GM21381 (cell line): Measurements from ENCODE around the gene KIF26A.
"Not testable (repeated sequence)": the region's sequence is repeated elsewhere in the genome, so short reads cannot be mapped to it uniquely, and the experiment has no call there.

ENCODE experiments used
- ATAC-seq: cut with Tn5 transposase; IDR thresholded peaks from one replicate; pipeline ENCODE4 v1.9.1; 2021; ENCODE audit warnings: mild to moderate bottlenecking, moderate library complexity; ENCODE audit not compliant: unreplicated experiment

Gene KIF26A

GRCh38 chr14:104142946-104143470 is 4.6 kb downstream of the KIF26A start:
- no peak for ATAC-seq

DNA sequence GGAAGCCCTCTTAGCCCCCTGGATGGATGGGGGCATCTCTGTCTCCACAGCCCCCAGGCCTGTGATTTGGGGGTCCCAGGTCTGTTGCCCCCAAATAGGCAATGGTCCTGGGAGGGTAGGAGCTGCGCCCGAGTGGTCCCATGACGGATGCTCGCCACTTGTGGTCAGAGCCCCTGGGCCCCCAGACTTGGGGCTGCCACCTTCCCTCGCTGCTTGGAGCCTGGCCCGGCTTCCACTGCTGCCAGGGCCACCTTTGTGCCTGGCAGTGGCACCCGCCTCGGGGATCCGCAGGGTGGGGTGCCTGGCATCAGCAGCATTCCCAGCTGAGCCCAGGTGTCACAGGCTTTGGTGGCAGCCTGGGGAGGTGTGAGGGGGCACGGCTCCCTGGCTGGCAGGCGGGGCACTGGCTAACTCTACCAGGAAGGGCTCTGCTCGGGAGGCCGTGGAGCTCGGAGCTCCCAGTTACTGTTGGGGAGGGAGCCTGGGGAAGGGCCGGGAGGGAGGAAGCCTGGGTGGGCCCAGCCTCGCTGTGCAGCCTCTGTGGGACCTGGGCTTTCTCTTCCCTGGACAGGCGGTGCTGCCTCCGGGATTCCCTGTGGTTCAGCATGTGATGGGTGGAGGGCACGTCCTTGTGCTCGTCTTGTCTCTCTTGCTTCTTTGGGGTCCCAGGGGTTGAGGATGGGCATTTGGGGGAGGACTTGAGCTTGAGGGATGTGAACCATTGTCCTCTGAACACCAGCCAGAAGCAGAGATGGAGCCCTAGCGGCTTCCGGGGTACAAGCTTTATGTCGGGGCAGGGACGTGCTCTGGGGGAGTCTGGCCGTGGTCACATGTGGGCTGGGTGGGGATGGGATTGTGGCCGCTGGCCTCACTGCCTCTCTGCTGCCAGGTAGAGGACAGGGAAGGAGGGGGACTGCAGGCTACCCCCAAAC is 5.4 kb downstream of the KIF26A start:
- no peak for ATAC-seq

DNA sequence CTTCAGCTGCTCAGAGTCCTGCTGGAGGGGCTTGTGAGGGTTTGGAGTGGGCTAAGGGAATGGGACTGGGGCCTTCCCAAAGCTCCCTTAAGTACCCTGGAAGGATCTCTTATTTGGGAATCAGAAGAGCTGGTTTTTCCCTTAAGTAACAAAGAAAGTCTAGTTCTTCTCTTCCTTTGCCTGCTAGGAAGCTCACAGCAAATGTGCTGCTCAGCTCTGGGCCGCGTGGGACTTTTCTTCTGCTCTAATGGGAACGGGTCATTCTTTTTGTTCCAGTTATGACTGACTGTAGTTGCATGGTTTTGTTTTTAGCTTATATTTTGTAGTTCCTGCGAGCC is 6.0 kb downstream of the KIF26A start:
- ATAC-seq, result no peak

DNA sequence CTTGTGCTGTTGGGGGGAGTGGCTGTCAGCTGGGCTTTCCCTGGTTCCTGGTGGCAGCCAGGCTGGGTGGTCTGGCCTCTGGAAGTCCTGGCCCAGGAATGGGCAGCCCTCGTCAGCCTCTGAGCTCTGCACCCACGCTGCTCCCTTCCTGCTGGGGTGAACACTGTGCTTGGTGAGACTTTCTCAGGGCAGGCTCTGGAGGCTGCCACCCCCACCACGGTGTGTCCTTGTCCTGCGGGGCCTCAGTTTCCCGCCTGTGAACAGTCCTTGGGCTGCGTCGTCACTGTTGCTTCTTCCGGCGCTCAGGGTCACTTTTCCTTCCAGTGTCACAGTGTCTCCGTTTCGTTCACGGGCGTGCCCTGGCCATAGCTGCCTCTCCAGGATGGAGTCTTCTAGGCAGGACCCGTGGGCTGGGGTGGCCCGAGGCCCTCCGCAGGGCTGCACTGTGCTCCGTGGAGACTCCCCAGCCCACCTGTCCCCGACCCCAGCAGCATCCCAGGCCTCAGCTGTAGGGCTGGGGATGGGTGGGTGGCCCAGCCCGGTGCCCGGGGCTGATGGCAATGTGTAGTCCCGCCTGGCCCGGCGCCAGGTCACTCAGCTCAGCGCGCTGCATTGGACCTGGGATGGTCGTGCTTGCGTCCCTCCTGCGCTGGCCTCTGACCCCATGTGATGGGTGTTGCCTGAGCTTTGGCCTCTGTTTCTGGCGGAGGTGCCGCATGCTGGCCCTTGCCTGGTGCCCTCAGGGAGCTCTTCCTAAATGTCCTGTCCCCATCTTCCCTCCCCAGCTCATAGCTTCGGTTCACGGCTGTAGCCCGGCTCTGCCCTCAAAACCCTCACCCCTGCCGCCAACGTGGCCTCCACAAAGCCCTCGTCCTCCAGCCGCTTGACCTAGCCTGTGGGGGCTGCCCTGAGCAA is 6.8 kb downstream of the KIF26A start:
- ATAC-seq, result no peak

GRCh38 chr14:104145826-104146601 is 7.6 kb downstream of the KIF26A start:
- ATAC-seq, result no peak

DNA sequence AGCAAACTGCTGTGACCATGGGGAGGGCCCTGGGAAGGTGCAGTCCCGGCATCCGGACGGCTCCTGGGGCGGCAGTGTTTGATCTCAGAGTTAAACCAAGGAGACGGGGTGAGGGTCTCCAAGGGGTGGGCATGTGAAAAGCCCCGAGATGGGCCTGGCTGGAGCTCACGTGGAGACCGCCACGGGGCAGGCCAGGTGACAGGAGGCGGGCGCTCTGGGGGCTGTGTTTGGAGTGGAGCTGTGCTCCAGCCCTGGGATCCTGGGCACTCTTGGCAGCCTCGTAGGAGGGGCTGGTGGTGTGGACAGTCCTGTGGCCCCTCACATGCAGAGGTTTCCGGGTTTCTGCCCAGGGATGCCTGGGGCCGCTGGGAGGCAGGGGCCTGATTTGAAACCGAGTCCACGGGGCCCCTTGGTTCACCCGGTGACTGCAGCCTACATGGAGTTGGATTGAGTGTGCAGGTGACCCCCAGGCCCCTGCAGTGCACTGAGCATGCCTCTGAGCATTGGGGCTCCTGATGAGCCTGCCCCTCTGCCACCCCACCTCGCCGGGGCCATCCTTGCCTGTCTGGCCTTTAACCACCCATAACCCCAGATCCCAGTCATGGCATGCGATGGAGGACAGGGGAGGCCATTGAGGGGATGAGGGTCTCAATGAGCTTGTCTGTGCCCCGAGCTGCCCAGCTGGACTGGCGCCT is 8.4 kb downstream of the KIF26A start:
- ATAC-seq, result no peak

GRCh38 chr14:104147346-104148125 is 9.1 kb downstream of the KIF26A start:
- no peak for ATAC-seq

DNA sequence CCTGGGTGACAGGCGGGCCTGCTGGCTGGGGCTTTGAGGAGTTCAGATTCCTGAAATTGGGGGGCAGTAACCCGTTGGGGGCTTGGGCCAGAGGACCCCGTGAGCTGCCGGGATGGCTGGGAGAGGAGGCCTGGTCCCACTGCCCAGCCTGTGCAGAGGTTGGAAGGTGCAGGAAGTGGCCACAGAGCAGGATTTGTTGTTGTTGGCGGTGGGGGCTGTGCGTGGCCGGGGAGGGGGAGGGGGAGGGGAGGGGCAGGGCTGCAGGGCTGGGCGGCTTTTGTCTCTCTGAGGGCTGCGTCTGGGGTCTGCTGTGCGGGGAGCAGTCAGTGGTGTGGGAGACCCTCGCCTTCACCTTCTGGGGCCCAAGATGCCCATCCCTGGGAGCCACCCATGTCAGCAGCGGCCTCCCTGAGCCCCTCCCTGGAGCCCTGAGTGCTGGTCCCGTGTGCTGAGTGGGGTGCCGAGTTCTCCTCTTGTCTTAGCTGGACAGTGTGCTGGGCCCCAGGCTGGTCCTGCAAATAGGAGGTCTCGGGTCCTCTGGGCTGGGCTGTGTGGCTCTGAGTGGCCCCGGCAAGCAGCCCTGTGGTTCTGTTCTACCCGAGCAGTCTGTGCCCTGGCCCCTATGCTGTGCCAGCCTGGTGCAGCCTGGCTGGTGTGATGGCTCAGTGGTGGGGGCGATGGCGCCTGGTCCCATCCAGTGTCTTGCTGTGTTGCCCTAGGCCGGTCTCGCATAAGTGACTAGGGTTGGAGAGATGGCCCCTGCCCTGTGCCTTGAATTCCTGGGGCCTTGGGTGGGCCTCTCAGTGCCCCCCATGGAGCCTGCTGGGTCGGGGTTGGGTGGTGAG is 10.3 kb downstream of the KIF26A start:
- no peak for ATAC-seq

GRCh38 chr14:104149278-104149595 is 10.8 kb downstream of the KIF26A start:
- ATAC-seq, result no peak

GRCh38 chr14:104149617-104150135 is 11.3 kb downstream of the KIF26A start:
- no peak for ATAC-seq

GRCh38 chr14:104150136-104151025 is 12.0 kb downstream of the KIF26A start:
- ATAC-seq, result no peak

GRCh38 chr14:104151026-104151381 is 12.6 kb downstream of the KIF26A start:
- ATAC-seq, result no peak

GRCh38 chr14:104151566-104152245 is 13.3 kb downstream of the KIF26A start:
- no peak for ATAC-seq

- ATAC-seq, result no peak
Observed at GRCh38 chr14:104152246-104152575, 13.8 kb downstream of the KIF26A start.

DNA sequence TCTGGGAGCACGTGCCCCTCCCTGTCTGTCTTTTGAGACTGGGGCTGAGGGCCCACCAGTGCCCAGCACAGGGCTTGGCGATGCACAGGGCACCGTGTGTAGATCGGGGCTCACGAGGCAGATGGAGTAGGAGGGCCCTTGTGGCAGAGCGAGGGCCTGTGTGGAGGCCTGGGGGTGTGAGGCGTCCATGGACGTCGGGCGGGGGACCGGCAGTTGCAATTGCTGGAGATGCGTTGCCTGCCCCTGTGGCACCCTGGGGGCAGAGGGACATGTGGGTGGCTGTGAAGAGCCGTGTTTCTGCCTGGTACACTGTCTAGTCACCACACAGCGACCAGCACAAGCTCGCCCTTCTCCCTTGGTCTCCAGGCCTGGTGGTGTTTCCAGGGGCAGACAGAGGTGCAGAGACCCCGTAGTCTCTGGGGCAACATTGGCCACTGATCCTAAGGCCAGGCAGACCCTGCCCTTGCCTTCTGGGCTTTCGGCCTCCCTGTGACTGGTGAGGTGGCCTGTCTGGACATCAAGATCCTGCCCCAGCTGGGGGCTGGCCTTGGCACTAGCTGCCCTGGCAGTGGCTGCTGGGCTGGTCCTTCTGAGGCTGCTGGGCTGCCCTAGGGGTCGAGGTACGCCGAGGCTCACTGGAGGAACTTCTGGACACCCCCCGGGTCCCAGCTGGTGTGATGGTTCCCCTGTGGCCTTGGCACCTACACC is 14.5 kb downstream of the KIF26A start:
- ATAC-seq, result no peak

DNA sequence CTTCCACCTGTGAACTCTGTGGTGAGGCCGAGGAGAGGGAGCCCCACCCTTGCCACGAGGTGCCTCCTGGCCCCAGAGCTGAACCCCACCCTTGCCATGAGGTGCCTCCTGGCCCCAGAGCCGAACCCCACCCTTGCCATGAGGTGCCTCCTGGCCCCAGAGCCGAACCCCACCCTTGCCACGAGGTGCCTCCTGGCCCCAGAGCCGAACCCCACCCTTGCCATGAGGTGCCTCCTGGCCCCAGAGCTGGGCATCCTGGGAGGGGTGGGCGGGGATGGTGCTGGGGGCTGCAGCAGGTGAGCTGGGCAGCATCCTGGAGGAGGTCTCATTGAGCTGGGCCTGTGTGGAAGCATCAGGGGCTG is 15.0 kb downstream of the KIF26A start:
- ATAC-seq, result not testable (repeated sequence)

GRCh38 chr14:104154246-104154645 is 15.9 kb downstream of the KIF26A start:
- ATAC-seq, result no peak
